Mucosa of stomach (tissue), 1 donor: Measurements from ENCODE around the gene NTHL1.
"Not testable (repeated sequence)": the region's sequence is repeated elsewhere in the genome, so short reads cannot be mapped to it uniquely, and the experiment has no call there.

Experiments used
- H3K27me3 ChIP-seq: one replicate; pipeline ENCODE4 v1.7.0; 2013; ENCODE audit warnings: mild to moderate bottlenecking, low read length; ENCODE audit not compliant: control insufficient read depth, insufficient read depth
- H3K36me3 ChIP-seq: one replicate; pipeline ENCODE4 v1.7.0; 2013; ENCODE audit warnings: low read length; ENCODE audit not compliant: control insufficient read depth, insufficient read depth
- H3K4me1 ChIP-seq: one replicate; pipeline ENCODE4 v1.7.0; 2013; ENCODE audit warnings: mild to moderate bottlenecking, low read length; ENCODE audit not compliant: control insufficient read depth, insufficient read depth
- H3K4me3 ChIP-seq: one replicate; pipeline ENCODE4 v1.7.0; 2013; ENCODE audit warnings: low read length
- H3K9ac ChIP-seq: one replicate; pipeline ENCODE4 v1.7.0; 2013; ENCODE audit warnings: mild to moderate bottlenecking, low read length, moderate library complexity
- H3K9me3 ChIP-seq: one replicate; pipeline ENCODE4 v1.7.0; 2013; ENCODE audit warnings: mild to moderate bottlenecking, low read length, moderate library complexity; ENCODE audit not compliant: control insufficient read depth
- donor health status: Pancreatic carcinoma.

Gene NTHL1

GRCh38 chr16:2035431-2036199 is 12.0 kb downstream of the NTHL1 start:
- Histone ChIP-seq H3K4me1 (peaks cover 83% of the 10 kb centered on the region), H3K4me3 (peak overlapping the region; percentile 31)

GRCh38 chr16:2034696-2035430 is 12.8 kb downstream of the NTHL1 start:
- Histone ChIP-seq H3K36me3 (peaks cover 9% of the 10 kb centered on the region), H3K27me3 (no peaks in the 10 kb centered on the region), H3K4me1 (peaks cover 75% of the 10 kb centered on the region), H3K9ac (peak overlapping the region; percentile 76), H3K9me3 (no peaks in the 10 kb centered on the region), H3K4me3 (no peak overlapping the region)

More at GRCh38 chr16:2035431-2036199, 12.0 kb downstream of the NTHL1 start:
- H3K36me3 ChIP-seq: peaks cover 9% of the 10 kb centered on the region
- peak overlapping the region; percentile 76 for H3K9ac ChIP-seq
- no peaks in the 10 kb centered on the region for H3K27me3 ChIP-seq
- no peaks in the 10 kb centered on the region for H3K9me3 ChIP-seq

- H3K27me3 ChIP-seq, H3K9me3 ChIP-seq, H3K4me3 ChIP-seq: not testable (repeated sequence)
- H3K9ac ChIP-seq: peak overlapping the region; percentile 70
- H3K36me3 ChIP-seq: peaks cover 12% of the 10 kb centered on the region
- H3K4me1 ChIP-seq: peaks cover 71% of the 10 kb centered on the region
These were observed 13.5 kb downstream of the NTHL1 start for GRCh38 chr16:2033909-2034695.

GRCh38 chr16:2033057-2033908 is 14.4 kb downstream of the NTHL1 start:
- Histone ChIP-seq H3K36me3 (peaks cover 12% of the 10 kb centered on the region), H3K27me3 (no peaks in the 10 kb centered on the region), H3K9ac (peak overlapping the region; percentile 70), H3K4me1 (peaks cover 71% of the 10 kb centered on the region), H3K4me3 (peak overlapping the region; percentile 11), H3K9me3 (no peaks in the 10 kb centered on the region)

DNA sequence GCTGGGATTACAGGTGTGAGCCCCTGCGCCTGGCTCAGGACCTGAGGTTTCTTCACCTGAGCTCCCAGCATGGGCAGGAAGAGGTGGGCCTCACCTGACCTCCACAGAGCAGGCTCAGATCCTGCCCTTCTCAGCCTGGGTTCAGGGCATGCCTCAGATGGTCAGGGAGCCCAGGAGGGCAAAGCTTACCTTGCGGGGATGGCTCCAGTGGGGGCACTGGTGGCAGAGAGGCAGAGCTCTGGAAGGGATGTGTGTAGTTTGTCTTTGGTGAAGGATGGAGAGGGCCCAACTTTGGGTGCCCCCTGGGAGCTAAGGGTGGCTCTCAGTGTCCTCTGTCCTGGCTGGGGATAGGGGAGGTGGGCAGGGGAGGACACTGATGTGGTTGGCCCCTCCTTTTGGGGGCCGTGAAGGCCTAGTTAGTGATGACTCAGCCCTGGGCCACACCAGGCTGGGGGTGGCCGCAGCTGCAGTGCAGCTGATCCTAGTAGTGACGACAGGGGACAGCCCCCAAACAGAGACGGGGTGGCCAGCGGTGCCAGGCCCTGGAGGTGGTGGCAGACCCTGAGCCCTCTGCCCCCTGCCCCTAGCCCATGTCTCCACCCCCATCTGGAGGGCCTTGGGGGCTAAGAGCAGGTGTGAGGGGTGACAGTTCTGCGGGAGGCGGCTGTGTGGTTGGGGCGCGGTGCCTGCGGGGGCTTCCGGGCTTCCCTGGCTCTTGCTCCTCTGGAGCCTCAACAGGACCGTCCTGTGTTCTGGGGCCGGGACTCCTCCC is 15.2 kb downstream of the NTHL1 start:
- Histone ChIP-seq H3K9me3 (no peaks in the 10 kb centered on the region), H3K9ac (peak overlapping the region; percentile 70), H3K27me3 (no peaks in the 10 kb centered on the region), H3K4me1 (peaks cover 70% of the 10 kb centered on the region), H3K36me3 (peaks cover 11% of the 10 kb centered on the region), H3K4me3 (no peak overlapping the region)

DNA sequence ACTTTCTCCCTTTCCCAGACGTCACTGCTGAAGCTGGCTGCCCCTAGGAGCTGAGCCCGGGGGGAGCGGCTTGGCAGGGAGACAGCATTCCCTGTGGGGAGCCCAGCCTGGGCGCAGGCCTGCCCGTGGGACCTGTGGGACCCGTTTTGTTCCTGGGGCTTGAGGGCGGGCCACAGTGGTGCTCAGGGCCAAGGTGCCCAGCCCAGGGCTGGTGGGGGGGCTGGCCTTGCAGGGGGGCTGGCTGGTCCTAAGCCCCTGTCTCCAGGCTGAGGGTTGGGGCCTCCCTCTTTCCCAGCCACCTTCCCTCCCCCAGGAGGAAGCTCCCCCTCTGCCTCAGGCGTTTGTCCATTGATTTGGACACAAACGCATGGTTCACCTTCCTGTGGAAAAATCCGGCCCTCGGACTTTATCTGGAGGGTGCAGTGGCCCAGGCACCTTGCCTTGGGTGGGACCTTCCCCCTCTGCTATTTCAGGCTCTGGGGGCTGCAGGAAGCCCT is 16.5 kb downstream of the NTHL1 start:
- Histone ChIP-seq H3K27me3 (no peaks in the 10 kb centered on the region), H3K4me1 (peaks cover 64% of the 10 kb centered on the region), H3K4me3 (no peak overlapping the region), H3K9me3 (no peaks in the 10 kb centered on the region), H3K36me3 (peaks cover 3% of the 10 kb centered on the region), H3K9ac (no peak overlapping the region)

DNA sequence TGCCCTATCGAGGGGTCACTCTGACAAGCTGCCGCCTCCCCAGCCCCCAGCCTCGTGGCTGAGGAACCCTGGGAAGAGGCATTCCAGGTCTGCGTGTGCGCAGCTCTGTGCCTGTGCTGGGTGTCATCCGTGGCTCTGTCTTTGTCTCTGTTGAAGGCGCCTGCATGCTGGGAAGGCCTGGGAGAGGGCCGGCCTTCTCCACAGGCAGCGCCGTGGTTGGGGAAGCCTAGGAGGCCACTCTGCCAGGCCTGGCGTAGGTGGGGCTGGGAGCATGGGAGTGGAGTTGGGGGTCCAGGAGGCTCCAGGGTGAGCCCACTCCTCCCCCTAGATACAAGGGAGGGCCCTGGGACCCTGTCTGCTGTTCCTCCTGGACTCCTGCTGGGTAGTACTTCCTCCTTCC is 17.6 kb downstream of the NTHL1 start:
- no peak overlapping the region for H3K4me3 ChIP-seq
- no peaks in the 10 kb centered on the region for H3K27me3 ChIP-seq

DNA sequence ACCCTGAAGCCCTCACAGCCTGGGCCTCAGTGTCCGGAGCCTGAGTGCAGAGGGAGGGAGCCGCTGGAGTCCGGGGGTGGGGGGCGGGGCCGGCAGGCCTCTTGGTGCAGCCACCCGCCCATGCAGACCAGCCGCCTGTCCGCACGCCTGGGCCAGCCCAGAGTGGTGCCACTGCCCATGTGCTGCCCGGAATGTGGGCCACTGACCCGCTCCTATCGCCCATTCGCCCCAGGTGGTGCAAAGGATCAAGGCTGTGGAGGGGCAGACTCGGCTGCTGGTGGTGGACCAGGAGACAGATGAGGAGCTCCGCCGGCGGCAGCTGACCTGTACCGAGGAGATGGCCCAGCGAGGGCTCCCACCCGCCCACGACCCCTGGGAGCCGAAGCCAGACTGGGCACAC is 18.3 kb downstream of the NTHL1 start:
- Histone ChIP-seq H3K9me3 (no peaks in the 10 kb centered on the region), H3K4me3 (no peak overlapping the region), H3K27me3 (no peaks in the 10 kb centered on the region), H3K4me1 (peaks cover 53% of the 10 kb centered on the region), H3K9ac (no peak overlapping the region), H3K36me3 (peaks cover 3% of the 10 kb centered on the region)

More for the DNA sequence above, 17.6 kb downstream of the NTHL1 start:
- H3K36me3 ChIP-seq: peaks cover 3% of the 10 kb centered on the region
- no peaks in the 10 kb centered on the region for H3K9me3 ChIP-seq
- H3K4me1 ChIP-seq: peaks cover 59% of the 10 kb centered on the region
- no peak overlapping the region for H3K9ac ChIP-seq

DNA sequence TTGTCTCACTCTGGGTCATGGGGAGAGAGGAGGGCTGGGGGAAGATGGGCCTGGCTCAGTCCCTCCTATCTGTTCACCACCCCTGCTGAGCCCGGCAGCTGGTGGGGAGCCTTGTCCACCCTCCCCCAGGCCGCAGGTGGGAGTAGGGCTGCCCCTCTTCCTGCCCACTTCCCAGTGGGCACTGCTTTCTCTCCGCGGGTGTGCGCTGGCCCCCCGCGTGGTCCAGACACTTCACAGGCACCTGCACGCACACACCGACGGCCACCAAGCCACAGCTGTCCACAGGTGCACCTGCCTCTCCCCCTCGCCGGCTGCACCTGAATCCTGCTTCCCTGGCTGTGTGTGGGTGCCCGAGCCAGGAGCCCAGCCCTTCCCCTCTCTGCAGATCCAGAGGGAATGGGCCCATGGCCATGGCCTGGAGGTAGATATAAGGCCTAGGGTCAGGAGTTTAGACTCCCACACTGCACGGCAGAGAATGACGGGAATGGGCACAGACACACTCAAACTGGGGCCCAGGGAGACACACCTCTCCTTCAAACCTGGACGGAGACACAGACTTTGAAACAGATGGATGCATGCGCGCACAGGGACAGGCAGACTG is 18.9 kb downstream of the NTHL1 start:
- H3K4me3 ChIP-seq: no peak overlapping the region
- no peaks in the 10 kb centered on the region for H3K9me3 ChIP-seq
- H3K9ac ChIP-seq: peak overlapping the region; percentile 26
- no peaks in the 10 kb centered on the region for H3K27me3 ChIP-seq
- H3K4me1 ChIP-seq: peaks cover 54% of the 10 kb centered on the region
- peaks cover 3% of the 10 kb centered on the region for H3K36me3 ChIP-seq

- Histone ChIP-seq H3K9me3 (no peaks in the 10 kb centered on the region), H3K4me3 (peak overlapping the region; percentile 75), H3K9ac (peak overlapping the region; percentile 26), H3K4me1 (peaks cover 53% of the 10 kb centered on the region), H3K36me3 (peaks cover 3% of the 10 kb centered on the region), H3K27me3 (no peaks in the 10 kb centered on the region)
These were observed 19.5 kb downstream of the NTHL1 start for GRCh38 chr16:2028146-2028545.
